Occipital lobe (tissue), 2 donors: ENCODE data around the gene LRG1. TPM values are rescaled to one million over a fixed set of nuclear protein-coding genes. Genes with fewer than 3 reads are reported as not detected.

Experiments
- DNase-seq: peaks from one replicate; lab custom pipeline; 2025; lab: John Stamatoyannopoulos, UW
- total RNA-seq: library from RNA; depleted of rRNA; stranded (reverse); fragments of >200 nt; gene quantifications from one replicate; pipeline ENCODE4 v1.2.3, GENCODE V29; 2014

Gene LRG1
- total RNA-seq: not detected

- no peak for DNase-seq
Measured at GRCh38 chr19:4539693-4540581, at the start of gene LRG1. Gene LRG1, minus strand, starts transcription at chr19:4540036. Its CDS starts 23 bp downstream, at chr19:4540013.

- DNase-seq: no peak
Measured at GRCh38 chr19:4588291-4588761, 48.5 kb upstream of the LRG1 start.

- no peak for DNase-seq
Measured at GRCh38 chr19:4587527-4587926, 47.7 kb upstream of the LRG1 start.

- DNase-seq: no peak
Measured at GRCh38 chr19:4586691-4587090, 46.9 kb upstream of the LRG1 start.

GRCh38 chr19:4586245-4586644, 46.4 kb upstream of the LRG1 start:
- no peak for DNase-seq

GRCh38 chr19:4585556-4585955, 45.7 kb upstream of the LRG1 start:
- DNase-seq: no peak

- no peak for DNase-seq
Measured at GRCh38 chr19:4584670-4585460, 45.0 kb upstream of the LRG1 start.

GRCh38 chr19:4583961-4584669, 44.3 kb upstream of the LRG1 start:
- peak; percentile 43 for DNase-seq

- DNase-seq: no peak
Measured at GRCh38 chr19:4582980-4583842, 43.4 kb upstream of the LRG1 start.

GRCh38 chr19:4581666-4582553, 42.1 kb upstream of the LRG1 start:
- peak; percentile 33 for DNase-seq

- no peak for DNase-seq
Measured at GRCh38 chr19:4580961-4581665, 41.3 kb upstream of the LRG1 start.

GRCh38 chr19:4580021-4580901, 40.4 kb upstream of the LRG1 start:
- DNase-seq: no peak

GRCh38 chr19:4579389-4579788, 39.6 kb upstream of the LRG1 start:
- no peak for DNase-seq

- no peak for DNase-seq
Measured at GRCh38 chr19:4578552-4579248, 38.9 kb upstream of the LRG1 start.

GRCh38 chr19:4577020-4577782, 37.4 kb upstream of the LRG1 start:
- no peak for DNase-seq

- no peak for DNase-seq
Measured at GRCh38 chr19:4576016-4576933, 36.4 kb upstream of the LRG1 start.
